GM12874 (cell line): ENCODE measurements around the gene KHK.

Source experiments
- CTCF ChIP-seq: IDR thresholded peaks from 2 replicates; pipeline ENCODE4 v1.5.1; 2011; ENCODE audit warnings: low read depth, mild to moderate bottlenecking, control low read depth, low read length, moderate library complexity; ENCODE audit not compliant: insufficient read depth

Gene KHK

GRCh38 chr2:27073782-27074181 is 12.8 kb upstream of the KHK start:
- no peak for TF ChIP-seq CTCF

GRCh38 chr2:27074738-27075565 is 11.6 kb upstream of the KHK start:
- TF ChIP-seq CTCF = no peak

GRCh38 chr2:27076323-27076722 is 10.2 kb upstream of the KHK start:
- no peak for TF ChIP-seq CTCF

GRCh38 chr2:27077231-27077630 is 9.3 kb upstream of the KHK start:
- TF ChIP-seq CTCF = no peak

GRCh38 chr2:27078267-27079194 is 8.0 kb upstream of the KHK start, which contains the start of gene EMILIN1:
Gene EMILIN1, plus strand, starts transcription at chr2:27078615. Its CDS starts 451 bp downstream, at chr2:27079066.
- TF ChIP-seq CTCF = no peak

- TF ChIP-seq CTCF = no peak
These were observed 7.1 kb upstream of the KHK start for GRCh38 chr2:27079233-27080139.
